ENCODE results near the gene MTSS2. TPM values are rescaled to one million over a fixed set of nuclear protein-coding genes. Genes with fewer than 3 reads are reported as not detected.

MTSS2 gene
- total RNA-seq, 1 experiment from 2014 or later, result 18.7 TPM

GRCh38 chr16:70700101-70701020, 14.5 kb upstream of the MTSS2 start:
- Histone ChIP-seq H3K9me2 (replicated peaks; ENCODE audit: low read length) (no peaks in the 10 kb centered on the region), H3K4me3 (ENCODE audit: low read length) (no peak overlapping the region), H4K20me1 (ENCODE audit: low read length) (no peaks in the 10 kb centered on the region), H3K79me2 (ENCODE audit: low read length) (no peaks in the 10 kb centered on the region), H2AFZ (ENCODE audit: low read length) (no peak overlapping the region), H3K27ac (ENCODE audit: low read length) (no peak overlapping the region), H3K9ac (ENCODE audit: low read length) (no peak overlapping the region), H3K27me3 (ENCODE audit: low read length) (no peaks in the 10 kb centered on the region), H3K4me1 (ENCODE audit: insufficient read depth, low read length) (peaks cover 20% of the 10 kb centered on the region), H3K9me3 (ENCODE audit: low read length) (no peaks in the 10 kb centered on the region), H3F3A (ENCODE audit: low read length, unreplicated experiment) (no peaks in the 10 kb centered on the region), H3K4me2 (ENCODE audit: low read length) (no peak overlapping the region), H3K36me3 (ENCODE audit: low read depth, low read length) (no peaks in the 10 kb centered on the region)
- DNase-seq (no peak), ATAC-seq (no peak)
- ChIA-PET POLR2A (ENCODE audit: unreplicated experiment) (no interaction called here), CTCF (interaction anchor here (0.5 kb wide), 1 partner anchor 61 kb away, joined by 3 read pairs; no protein-coding TSS in a partner anchor)
- TF ChIP-seq CTCF (conservative IDR thresholded peaks at IDR 0.05; ENCODE audit: low read depth, low read length) (no peak), EZH2 (IDR thresholded peaks at IDR 0.05; ENCODE audit: low read length, unreplicated experiment) (no peak), EZH2phosphoT487 (IDR thresholded peaks at IDR 0.05; ENCODE audit: borderline replicate concordance, low read length) (no peak)
- intact Hi-C loops (cut with micrococcal nuclease), result no loop called here
- BruUV-seq (replicated peaks), result no TSS peak

GRCh38 chr16:70699696-70700095, 13.8 kb upstream of the MTSS2 start:
- CTCF ChIA-PET, result no interaction called here
- intact Hi-C loops (cut with micrococcal nuclease), result loop anchor here (10.0 kb wide), 1 partner anchor 75 kb away; no protein-coding TSS in a partner anchor
- peaks cover 25% of the 10 kb centered on the region for H3K4me1 ChIP-seq (ENCODE audit: insufficient read depth, low read length)

More at GRCh38 chr16:70699696-70700095, 13.8 kb upstream of the MTSS2 start:
- no peaks in the 10 kb centered on the region for H3K36me3 ChIP-seq (ENCODE audit: low read depth, low read length)
- H3K27ac ChIP-seq (ENCODE audit: low read length), result no peak overlapping the region
- no peaks in the 10 kb centered on the region for H3K9me2 ChIP-seq (replicated peaks; ENCODE audit: low read length)
- POLR2A ChIA-PET (ENCODE audit: unreplicated experiment), result no interaction called here
- H4K20me1 ChIP-seq (ENCODE audit: low read length), result no peaks in the 10 kb centered on the region
- no peak for ATAC-seq
- no peak for DNase-seq
- H2AFZ ChIP-seq (ENCODE audit: low read length), result no peak overlapping the region
- H3F3A ChIP-seq (ENCODE audit: low read length, unreplicated experiment), result no peaks in the 10 kb centered on the region
- H3K4me3 ChIP-seq (ENCODE audit: low read length), result no peak overlapping the region
- no peak for TF ChIP-seq EZH2 (IDR thresholded peaks at IDR 0.05; ENCODE audit: low read length, unreplicated experiment)
- TF ChIP-seq CTCF (conservative IDR thresholded peaks at IDR 0.05; ENCODE audit: low read depth, low read length), result no peak
- no peak for TF ChIP-seq EZH2phosphoT487 (IDR thresholded peaks at IDR 0.05; ENCODE audit: borderline replicate concordance, low read length)
- no peak overlapping the region for H3K4me2 ChIP-seq (ENCODE audit: low read length)
- H3K79me2 ChIP-seq (ENCODE audit: low read length), result no peaks in the 10 kb centered on the region
- no TSS peak for BruUV-seq (replicated peaks)
- H3K9me3 ChIP-seq (ENCODE audit: low read length), result no peaks in the 10 kb centered on the region
- no peak overlapping the region for H3K9ac ChIP-seq (ENCODE audit: low read length)
- H3K27me3 ChIP-seq (ENCODE audit: low read length), result no peaks in the 10 kb centered on the region
